Endothelial cell of umbilical vein (primary cell): ENCODE results near the gene PRRG2. TPM values are rescaled to one million over a fixed set of nuclear protein-coding genes. Genes with fewer than 3 reads are reported as not detected.

ENCODE experiments used
- BruUV-seq: library from RNA; stranded (reverse); fragments of 400-500 nt; replicated peaks from 2 replicates; lab custom pipeline; 2021; lab: Mats Ljungman, UMichigan
- CTCF ChIA-PET: fragments of 300-600, 350-600 bp; sonication (Branson Sonifier 250); formaldehyde crosslinking; loops from one replicate; lab custom pipeline; 2021; ENCODE audit warnings: antibody characterized with exemption, inconsistent platforms; lab: Charles Lee
- POLR2A ChIA-PET: fragments of 300-600, 350-600 bp; sonication (Branson Sonifier 250); formaldehyde crosslinking; loops from one replicate; lab custom pipeline; 2021; ENCODE audit warnings: antibody characterized with exemption, inconsistent platforms; lab: Charles Lee
- DNase-seq: peaks from one replicate; pipeline ENCODE4 v3.0.0-alpha.2; 2011; ENCODE audit warnings: low read depth, low spot score
- FAIRE-seq: peaks from 2 replicates; lab custom pipeline; 2011; peaks lifted over from hg19 to GRCh38; lab: Jason Lieb, UNC
- H2AFZ ChIP-seq: 2 replicates; pipeline ENCODE4 v1.6.0; 2012; ENCODE audit warnings: low read depth, low read length, control low read depth, inconsistent platforms
- H3K27ac ChIP-seq: 2 replicates; pipeline ENCODE4 v1.5.1; 2011; ENCODE audit warnings: low read depth, mild to moderate bottlenecking, control low read depth, low read length, moderate library complexity; ENCODE audit not compliant: insufficient read depth
- H3K27me3 ChIP-seq, 2 experiments: 2 replicates each; pipeline versions ENCODE4 v1.6.0 to v1.6.1; 2011; ENCODE audit warnings: low read length in 2 of 2, mixed read lengths in 1 of 2; ENCODE audit not compliant: control insufficient read depth in 2 of 2, insufficient read depth in 2 of 2
- H3K36me3 ChIP-seq, 2 experiments: 2 replicates in 1 of 2; 3 replicates in 1 of 2; pipeline ENCODE4 v1.5.1; 2011; ENCODE audit warnings: low read length in 2 of 2, mild to moderate bottlenecking in 1 of 2, moderate library complexity in 1 of 2; ENCODE audit not compliant: control insufficient read depth in 2 of 2, insufficient read depth in 2 of 2; ENCODE audit errors: extremely low read depth in 1 of 2
- H3K4me1 ChIP-seq: 3 replicates; pipeline ENCODE4 v1.5.1; 2011; ENCODE audit warnings: mild to moderate bottlenecking, low read length; ENCODE audit not compliant: control insufficient read depth, insufficient read depth; ENCODE audit errors: extremely low read depth
- H3K4me2 ChIP-seq: 2 replicates; pipeline ENCODE4 v1.6.1; 2011; ENCODE audit warnings: low read length, control low read depth, mixed read lengths; ENCODE audit not compliant: insufficient read depth
- H3K4me3 ChIP-seq, 3 experiments: fragments of 200-600 bp in 1 of 3; sonication (generic), shearing (Covaris generic) in 1 of 3; replicated peaks in 1 of 3; 2 replicates each; pipeline ENCODE4 v1.5.1; 2011 to 2016; ENCODE audit warnings: control low read depth in 3 of 3, low read length in 3 of 3, mild to moderate bottlenecking in 2 of 3, inconsistent platforms in 1 of 3, low read depth in 1 of 3, moderate library complexity in 1 of 3; ENCODE audit not compliant: insufficient read depth in 1 of 3
- H3K79me2 ChIP-seq: 2 replicates; pipeline ENCODE4 v1.6.0; 2012; ENCODE audit warnings: low read length, inconsistent platforms; ENCODE audit not compliant: control insufficient read depth, insufficient read depth
- H3K9ac ChIP-seq: replicated peaks from 2 replicates; pipeline ENCODE3; 2011; ENCODE audit warnings: low read length, control low read depth; ENCODE audit not compliant: insufficient read depth; ENCODE audit errors: extremely low read depth
- H3K9me1 ChIP-seq: replicated peaks from 3 replicates; pipeline ENCODE4 v1.6.0; 2011; ENCODE audit warnings: mild to moderate bottlenecking, low read length; ENCODE audit not compliant: control insufficient read depth, insufficient read depth; ENCODE audit errors: extremely low read depth
- H3K9me3 ChIP-seq: replicated peaks from 2 replicates; pipeline ENCODE4 v1.5.1; 2012; ENCODE audit warnings: low read length, inconsistent platforms; ENCODE audit not compliant: control insufficient read depth, insufficient read depth
- H4K20me1 ChIP-seq: replicated peaks from 2 replicates; pipeline ENCODE3; 2011; ENCODE audit warnings: mild to moderate bottlenecking, low read length; ENCODE audit not compliant: control insufficient read depth, insufficient read depth; ENCODE audit errors: extremely low read depth
- EZH2 ChIP-seq: IDR thresholded peaks from 2 replicates; pipeline ENCODE4 v1.6.1; 2012; ENCODE audit warnings: borderline replicate concordance, low read depth, mild to moderate bottlenecking, moderate library complexity, low read length, inconsistent platforms; ENCODE audit not compliant: severe bottlenecking
- FOS ChIP-seq: IDR thresholded peaks from 2 replicates; pipeline ENCODE4 v1.6.1; 2011; ENCODE audit warnings: mild to moderate bottlenecking, low read length, moderate library complexity, borderline replicate concordance; ENCODE audit not compliant: insufficient read depth
- GATA2 ChIP-seq: IDR thresholded peaks from 2 replicates; pipeline ENCODE4 v1.7.0; 2011; ENCODE audit warnings: low read depth, mild to moderate bottlenecking, moderate library complexity, mixed read lengths, low read length; ENCODE audit not compliant: insufficient read length, insufficient read depth
- JUN ChIP-seq: IDR thresholded peaks from 2 replicates; pipeline ENCODE4 v1.6.1; 2011; ENCODE audit warnings: borderline replicate concordance, low read depth; ENCODE audit not compliant: insufficient read length, insufficient read depth
- MYC ChIP-seq: IDR thresholded peaks from one replicate; pipeline ENCODE4 v1.6.1; 2011; ENCODE audit warnings: mild to moderate bottlenecking, low read depth, low read length
- POLR2A ChIP-seq: IDR thresholded peaks from 2 replicates; pipeline ENCODE4 v1.6.1; 2012; ENCODE audit warnings: low read depth, mild to moderate bottlenecking, control low read depth, low read length
- POLR2AphosphoS5 ChIP-seq: IDR thresholded peaks from 2 replicates; pipeline ENCODE4 v1.6.1; 2012; ENCODE audit warnings: low read depth, mild to moderate bottlenecking, control low read depth, low read length, moderate library complexity; ENCODE audit not compliant: insufficient read depth
- dilution Hi-C: fragments of 300-500 bp; cut with MboI; formaldehyde crosslinking; loops from one replicate; pipeline ENCODE4 v1.15.0; 2019; ENCODE audit warnings: low sequenced_read_pairs; ENCODE audit not compliant: extremely low pct_ligation_motif_present
- intact Hi-C: fragments of 100-400 bp; cut with micrococcal nuclease; formaldehyde crosslinking; loops from one replicate; pipeline ENCODE4 v1.10.0; 2022
- polyA plus RNA-seq, 4 experiments: library from polyadenylated mRNA; depleted of rRNA in 3 of 4; stranded (reverse) in 3 of 4; unstranded in 1 of 4; fragments of >200 nt; gene quantifications; 2 replicates each; pipeline versions ENCODE4 v1.2.1 to v1.2.3, GENCODE V29; 2011 to 2012; ENCODE audit warnings: missing spikeins in 1 of 4
- total RNA-seq: library from RNA; stranded (reverse); gene quantifications from 2 replicates; pipeline ENCODE4 v1.2.3, GENCODE V29; 2021
- TF ChIP-seq, protein P1 (sequence below), 2 donors: IDR thresholded peaks; 1 replicate in 1 of 2; 2 replicates in 1 of 2; pipeline ENCODE4 v1.5.1; 2011; ENCODE audit warnings: low read length in 2 of 2, mild to moderate bottlenecking in 2 of 2, moderate library complexity in 2 of 2, control low read depth in 1 of 2, inconsistent platforms in 1 of 2, low read depth in 1 of 2; ENCODE audit not compliant: insufficient read depth in 1 of 2; ENCODE audit errors: extremely low read depth in 1 of 2
- TF ChIP-seq, protein P2 (sequence below): IDR thresholded peaks from 2 replicates; pipeline ENCODE4 v1.6.1; 2011; ENCODE audit not compliant: insufficient read depth, insufficient read length

PRRG2 gene
- total and polyA plus RNA-seq, 2 donors (not counting 3 experiments of a cell fraction or from before 2014, with no cell fraction given) = 2.6 to 2.9 TPM

DNA sequence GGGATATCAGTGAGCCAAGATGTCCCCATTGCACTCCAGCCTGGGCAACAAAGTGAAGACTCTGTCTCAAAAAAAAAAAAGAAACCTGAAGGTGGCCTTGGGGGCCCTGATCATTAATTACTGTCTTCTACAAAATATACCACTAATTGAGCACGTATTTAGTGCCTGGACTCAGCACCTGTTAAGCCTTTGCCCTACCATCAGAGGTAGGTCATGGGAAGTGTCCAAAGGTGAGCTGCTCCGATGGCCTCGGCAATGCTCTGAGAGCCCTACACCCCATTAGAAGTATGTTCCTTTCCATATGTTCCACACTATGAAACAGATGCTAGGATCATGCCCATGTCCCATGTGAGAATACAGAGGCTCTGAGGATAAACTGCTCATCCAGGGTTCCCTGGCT is 21.7 kb upstream of the PRRG2 start:
- H3K9me3 ChIP-seq = no peaks in the 10 kb centered on the region
- H4K20me1 ChIP-seq = no peaks in the 10 kb centered on the region
- FAIRE-seq = no peak
- TF ChIP-seq, protein P1, sequence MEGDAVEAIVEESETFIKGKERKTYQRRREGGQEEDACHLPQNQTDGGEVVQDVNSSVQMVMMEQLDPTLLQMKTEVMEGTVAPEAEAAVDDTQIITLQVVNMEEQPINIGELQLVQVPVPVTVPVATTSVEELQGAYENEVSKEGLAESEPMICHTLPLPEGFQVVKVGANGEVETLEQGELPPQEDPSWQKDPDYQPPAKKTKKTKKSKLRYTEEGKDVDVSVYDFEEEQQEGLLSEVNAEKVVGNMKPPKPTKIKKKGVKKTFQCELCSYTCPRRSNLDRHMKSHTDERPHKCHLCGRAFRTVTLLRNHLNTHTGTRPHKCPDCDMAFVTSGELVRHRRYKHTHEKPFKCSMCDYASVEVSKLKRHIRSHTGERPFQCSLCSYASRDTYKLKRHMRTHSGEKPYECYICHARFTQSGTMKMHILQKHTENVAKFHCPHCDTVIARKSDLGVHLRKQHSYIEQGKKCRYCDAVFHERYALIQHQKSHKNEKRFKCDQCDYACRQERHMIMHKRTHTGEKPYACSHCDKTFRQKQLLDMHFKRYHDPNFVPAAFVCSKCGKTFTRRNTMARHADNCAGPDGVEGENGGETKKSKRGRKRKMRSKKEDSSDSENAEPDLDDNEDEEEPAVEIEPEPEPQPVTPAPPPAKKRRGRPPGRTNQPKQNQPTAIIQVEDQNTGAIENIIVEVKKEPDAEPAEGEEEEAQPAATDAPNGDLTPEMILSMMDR (IDR thresholded peaks at IDR 0.05; ENCODE audit: extremely low read depth in 1 of 2, insufficient read depth in 1 of 2, low read depth in 1 of 2, low read length in 2 of 2) = no peak
- TF ChIP-seq POLR2AphosphoS5 (no peak), GATA2 (no peak), POLR2A (no peak), JUN (no peak)
- no peaks in the 10 kb centered on the region for H3K27me3 ChIP-seq
- peaks cover 15 to 35% of the 10 kb centered on the region in 2 experiments for H3K36me3 ChIP-seq
- intact Hi-C loops (no loop called here), dilution Hi-C loops (no loop called here)
- no peak overlapping the region for H2AFZ ChIP-seq
- ChIA-PET CTCF (interaction anchor here (1.1 to 6.1 kb wide), 4 partner anchors 9 to 56 kb away, joined by 3 to 51 read pairs (median 8); no protein-coding TSS in a partner anchor), POLR2A (no interaction called here)
- peaks cover 13% of the 10 kb centered on the region for H3K4me1 ChIP-seq
- H3K9me1 ChIP-seq = no peaks in the 10 kb centered on the region
- no peak for DNase-seq
- no TSS peak for BruUV-seq
- no peak overlapping the region for H3K9ac ChIP-seq
- H3K79me2 ChIP-seq = peaks cover 9% of the 10 kb centered on the region
- H3K4me2 ChIP-seq = no peak overlapping the region
- H3K4me3 ChIP-seq = no peak overlapping the region
- no peak overlapping the region for H3K27ac ChIP-seq

DNA sequence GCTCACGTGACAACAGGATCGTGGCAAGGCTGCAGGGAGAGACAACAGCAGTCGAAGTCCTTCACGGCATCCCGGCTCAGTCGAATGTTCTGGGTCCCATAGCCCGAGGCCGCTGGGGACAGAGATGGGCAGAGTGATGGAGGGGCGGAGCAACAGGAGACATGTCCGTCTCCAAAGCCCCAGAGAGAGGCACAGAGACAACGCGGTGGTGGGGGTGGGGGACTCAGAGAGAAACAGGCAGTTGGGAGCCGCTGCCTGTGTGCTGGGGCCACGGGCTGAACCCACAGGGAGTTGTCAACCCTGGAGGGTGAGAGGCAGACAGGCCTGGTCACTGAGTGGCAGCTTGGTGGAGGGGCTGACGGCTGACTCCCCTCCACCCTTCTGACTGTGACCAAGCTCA is 21.2 kb upstream of the PRRG2 start:
- no peak overlapping the region for H2AFZ ChIP-seq
- TF ChIP-seq JUN = no peak
- TF ChIP-seq GATA2 = no peak
- TF ChIP-seq POLR2A = no peak
- no peak for TF ChIP-seq EZH2
- no peak for TF ChIP-seq POLR2AphosphoS5
- TF ChIP-seq MYC = no peak
- TF ChIP-seq, protein P2, sequence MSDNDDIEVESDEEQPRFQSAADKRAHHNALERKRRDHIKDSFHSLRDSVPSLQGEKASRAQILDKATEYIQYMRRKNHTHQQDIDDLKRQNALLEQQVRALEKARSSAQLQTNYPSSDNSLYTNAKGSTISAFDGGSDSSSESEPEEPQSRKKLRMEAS = no peak
- no peak for TF ChIP-seq FOS
- TF ChIP-seq, protein P1 (IDR thresholded peaks at IDR 0.05; ENCODE audit: extremely low read depth in 1 of 2, insufficient read depth in 1 of 2, low read depth in 1 of 2, low read length in 2 of 2) = no peak
- H3K4me1 ChIP-seq = peaks cover 8% of the 10 kb centered on the region
- no peaks in the 10 kb centered on the region for H3K9me1 ChIP-seq
- no peaks in the 10 kb centered on the region for H3K9me3 ChIP-seq
- no peak overlapping the region for H3K4me2 ChIP-seq
- BruUV-seq = no TSS peak
- peaks cover 14% of the 10 kb centered on the region for H3K79me2 ChIP-seq
- H3K27me3 ChIP-seq = no peaks in the 10 kb centered on the region
- FAIRE-seq (no peak), DNase-seq (no peak)
- no peak overlapping the region for H3K4me3 ChIP-seq
- ChIA-PET POLR2A (no interaction called here), CTCF (interaction anchor here (2.3 to 6.1 kb wide), 2 partner anchors 9 to 11 kb away, joined by 9 to 51 read pairs; no protein-coding TSS in a partner anchor)
- intact Hi-C loops = no loop called here
- H4K20me1 ChIP-seq = no peaks in the 10 kb centered on the region
- no peak overlapping the region for H3K27ac ChIP-seq
- H3K36me3 ChIP-seq = peaks cover 15 to 35% of the 10 kb centered on the region in 2 experiments
- no peak overlapping the region for H3K9ac ChIP-seq
- dilution Hi-C loops = no loop called here
